Tibial nerve (tissue), 4 donors: ENCODE measurements around the gene LBH.

Experiments used
- EP300 ChIP-seq, 2 donors: sonication (generic); formaldehyde crosslinking; IDR thresholded peaks; one replicate each; pipeline ENCODE4 v1.6.1; 2017; ENCODE audit warnings: antibody characterized with exemption in 2 of 2, mild to moderate bottlenecking in 1 of 2
- TF ChIP-seq, protein P1 (sequence below), 5 experiments: fragments of 200-600 bp in 3 of 5; fragments of 450-650 bp in 2 of 5; sonication (generic) in 3 of 5; IDR thresholded peaks; one replicate each; pipeline ENCODE4 v1.5.1; 2016 to 2019; ENCODE audit warnings: antibody characterized with exemption in 5 of 5, mild to moderate bottlenecking in 3 of 5, moderate library complexity in 2 of 5

DNA sequence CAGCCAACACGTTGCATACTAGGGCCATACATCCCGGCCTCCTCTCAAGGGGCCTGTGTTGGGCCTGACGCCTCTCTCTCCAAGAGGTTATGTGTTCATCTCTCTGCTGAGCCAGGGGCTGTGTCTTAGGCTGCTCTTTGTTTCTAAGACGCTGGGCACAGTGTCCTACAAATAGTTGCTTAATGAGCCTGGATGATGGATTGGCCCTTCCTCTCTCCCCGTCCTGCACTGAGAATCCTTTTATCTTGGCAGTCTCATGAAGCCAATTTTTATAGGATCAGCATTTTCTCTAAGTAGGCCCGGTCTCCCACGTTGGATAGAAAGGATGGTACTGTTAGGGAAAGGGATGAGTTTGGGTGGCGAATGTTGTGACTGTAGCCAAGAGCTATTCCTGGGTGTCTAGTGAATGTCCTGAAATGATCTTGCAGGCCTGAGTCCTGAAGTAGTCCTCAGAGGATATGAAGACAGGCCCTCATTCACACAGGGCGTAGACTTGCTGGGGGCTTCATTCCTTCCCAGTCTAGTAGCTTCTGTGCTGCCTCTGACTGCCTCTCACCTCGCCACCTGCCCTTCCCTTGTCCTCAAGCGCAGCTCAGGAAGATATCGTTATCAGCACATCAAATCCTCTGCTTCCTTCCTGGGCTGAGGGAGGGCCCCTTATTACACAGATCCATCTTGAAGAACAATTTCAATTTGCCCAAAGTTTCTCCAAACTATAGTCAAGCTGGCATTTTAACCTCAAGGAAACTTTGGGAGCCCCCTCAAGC lies 8.8 kb downstream of the LBH start:
- TF ChIP-seq, protein P1, sequence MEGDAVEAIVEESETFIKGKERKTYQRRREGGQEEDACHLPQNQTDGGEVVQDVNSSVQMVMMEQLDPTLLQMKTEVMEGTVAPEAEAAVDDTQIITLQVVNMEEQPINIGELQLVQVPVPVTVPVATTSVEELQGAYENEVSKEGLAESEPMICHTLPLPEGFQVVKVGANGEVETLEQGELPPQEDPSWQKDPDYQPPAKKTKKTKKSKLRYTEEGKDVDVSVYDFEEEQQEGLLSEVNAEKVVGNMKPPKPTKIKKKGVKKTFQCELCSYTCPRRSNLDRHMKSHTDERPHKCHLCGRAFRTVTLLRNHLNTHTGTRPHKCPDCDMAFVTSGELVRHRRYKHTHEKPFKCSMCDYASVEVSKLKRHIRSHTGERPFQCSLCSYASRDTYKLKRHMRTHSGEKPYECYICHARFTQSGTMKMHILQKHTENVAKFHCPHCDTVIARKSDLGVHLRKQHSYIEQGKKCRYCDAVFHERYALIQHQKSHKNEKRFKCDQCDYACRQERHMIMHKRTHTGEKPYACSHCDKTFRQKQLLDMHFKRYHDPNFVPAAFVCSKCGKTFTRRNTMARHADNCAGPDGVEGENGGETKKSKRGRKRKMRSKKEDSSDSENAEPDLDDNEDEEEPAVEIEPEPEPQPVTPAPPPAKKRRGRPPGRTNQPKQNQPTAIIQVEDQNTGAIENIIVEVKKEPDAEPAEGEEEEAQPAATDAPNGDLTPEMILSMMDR (IDR thresholded peaks at IDR 0.05): no peak
- TF ChIP-seq EP300 (IDR thresholded peaks at IDR 0.05): no peak
